ENCODE measurements around the gene RNLS. TPM values are rescaled to one million over a fixed set of nuclear protein-coding genes. Genes with fewer than 3 reads are reported as not detected.
A peak's percentile ranks its signal among the peaks of the same experiment; 100 is the strongest.
"Not testable (repeated sequence)": the region's sequence is repeated elsewhere in the genome, so short reads cannot be mapped to it uniquely, and the experiment has no call there.

The RNLS gene
- total and polyA plus RNA-seq, 4 experiments from 2014 or later = 1.7 to 5.8 (median 2.7) TPM

DNA sequence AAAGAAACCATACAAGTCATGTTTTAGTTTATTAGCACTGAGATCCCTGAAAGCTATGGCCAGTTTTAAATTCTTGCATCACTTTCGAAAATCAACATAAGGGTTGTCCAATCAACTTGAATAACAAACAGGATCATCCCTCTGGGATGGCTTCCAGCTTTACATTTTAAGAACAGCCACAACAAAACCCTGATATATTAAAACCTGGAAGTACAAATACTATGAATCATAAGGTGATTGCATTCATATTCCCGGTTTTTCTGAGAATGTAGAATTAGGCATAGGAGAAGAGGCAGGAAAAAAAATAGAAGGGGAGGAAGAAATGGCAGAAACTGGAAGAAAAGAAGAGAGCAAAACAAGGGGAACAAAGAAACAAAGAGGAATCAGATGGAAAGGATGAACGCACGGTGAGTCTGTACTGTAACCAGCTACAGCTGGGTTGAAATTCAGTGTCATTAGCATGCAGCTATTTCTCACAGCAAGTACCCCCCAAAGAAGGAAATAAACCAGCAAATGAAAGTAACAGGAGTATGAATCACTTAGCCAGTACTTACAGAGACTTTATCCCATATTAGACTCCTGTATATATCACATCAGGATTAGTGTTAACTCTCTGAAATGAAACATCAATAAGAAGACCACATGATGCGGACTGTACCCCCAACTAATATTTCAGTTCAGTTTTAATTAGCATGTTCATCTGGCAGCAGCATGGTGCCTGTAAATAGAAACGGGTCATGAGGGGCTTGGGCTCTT lies 301.3 kb downstream of the RNLS start:
- H3K27ac Mint-ChIP-seq = no peak overlapping the region
- H3K36me3 ChIP-seq (ENCODE audit: insufficient read depth, low read length) = no peaks in the 10 kb centered on the region
- ChIA-PET POLR2A (ENCODE audit: partially characterized antibody) (interaction anchor here (0.8 to 1.5 kb wide), 2 partner anchors 11 to 104 kb away, joined by 3 to 5 read pairs; no protein-coding TSS in a partner anchor), CTCF (ENCODE audit: partially characterized antibody) (no interaction called here)
- H3K4me1 Mint-ChIP-seq = peaks cover 16 to 20% (median 18%) of the 10 kb centered on the region in 4 donors
- H3K27me3 ChIP-seq (ENCODE audit: insufficient read depth, low read length) = no peaks in the 10 kb centered on the region
- no peaks in the 10 kb centered on the region for H3K27me3 Mint-ChIP-seq
- no peak for DNase-seq
- H3K27ac ChIP-seq (ENCODE audit: low read depth, low read length) = no peak overlapping the region
- no peak overlapping the region for H3K4me3 Mint-ChIP-seq
- no peak overlapping the region for H3K4me3 ChIP-seq (ENCODE audit: low read length in 2 of 2)
- no peaks in the 10 kb centered on the region for H3K9me3 Mint-ChIP-seq
- peaks cover 12% of the 10 kb centered on the region for H3K4me1 ChIP-seq (ENCODE audit: insufficient read depth, low read length)
- H3K9me3 ChIP-seq (ENCODE audit: control insufficient read depth in 1 of 2, low read length in 2 of 2) = no peaks in the 10 kb centered on the region
- intact Hi-C loops (cut with micrococcal nuclease) = no loop called here
- H3K36me3 Mint-ChIP-seq = no peaks in the 10 kb centered on the region

GRCh38 chr10:88280518-88280917 lies 302.6 kb downstream of the RNLS start:
- CTCF ChIA-PET (ENCODE audit: partially characterized antibody) = interaction anchor here (0.5 to 1.6 kb wide), 4 partner anchors 94 to 1341 kb away, joined by 3 read pairs; no protein-coding TSS in a partner anchor
- Mint-ChIP-seq H3K36me3 (no peaks in the 10 kb centered on the region), H3K4me3 (no peak overlapping the region), H3K9me3 (no peaks in the 10 kb centered on the region), H3K27ac (no peak overlapping the region), H3K4me1 (peaks cover 16 to 20% (median 18%) of the 10 kb centered on the region in 4 donors), H3K27me3 (no peaks in the 10 kb centered on the region)
- H3K9me3 ChIP-seq (ENCODE audit: control insufficient read depth in 1 of 2, low read length in 2 of 2) = no peaks in the 10 kb centered on the region
- no peaks in the 10 kb centered on the region for H3K36me3 ChIP-seq (ENCODE audit: insufficient read depth, low read length)
- no peak overlapping the region for H3K27ac ChIP-seq (ENCODE audit: low read depth, low read length)
- intact Hi-C loops (cut with micrococcal nuclease) = no loop called here
- DNase-seq = no peak
- H3K27me3 ChIP-seq (ENCODE audit: insufficient read depth, low read length) = no peaks in the 10 kb centered on the region
- H3K4me1 ChIP-seq (ENCODE audit: insufficient read depth, low read length) = peaks cover 12% of the 10 kb centered on the region
- H3K4me3 ChIP-seq (ENCODE audit: low read length in 2 of 2) = no peak overlapping the region
- POLR2A ChIA-PET (ENCODE audit: partially characterized antibody) = no interaction called here

- Mint-ChIP-seq H3K4me1 (peaks cover 16 to 21% (median 19%) of the 10 kb centered on the region in 4 donors), H3K4me3 (no peak overlapping the region), H3K36me3 (no peaks in the 10 kb centered on the region), H3K9me3 (no peaks in the 10 kb centered on the region), H3K27me3 (no peaks in the 10 kb centered on the region), H3K27ac (peak overlapping the region in 1 of 7 donors; percentile 54)
- H3K4me3 ChIP-seq (ENCODE audit: low read length in 2 of 2) = no peak overlapping the region
- H3K27ac ChIP-seq (ENCODE audit: low read depth, low read length) = no peak overlapping the region
- POLR2A ChIA-PET (ENCODE audit: partially characterized antibody) = no interaction called here
- H3K36me3 ChIP-seq (ENCODE audit: insufficient read depth, low read length) = no peaks in the 10 kb centered on the region
- intact Hi-C loops (cut with micrococcal nuclease) = loop anchor here (10.0 kb wide), 1 partner anchor 184 kb away; no protein-coding TSS in a partner anchor
- peaks cover 15% of the 10 kb centered on the region for H3K4me1 ChIP-seq (ENCODE audit: insufficient read depth, low read length)
- DNase-seq = no peak
- CTCF ChIA-PET (ENCODE audit: partially characterized antibody) = interaction anchor here (1.6 kb wide), 1 partner anchor 96 kb away, joined by 3 read pairs; no protein-coding TSS in a partner anchor
- H3K9me3 ChIP-seq (ENCODE audit: control insufficient read depth in 1 of 2, low read length in 2 of 2) = no peaks in the 10 kb centered on the region
- no peaks in the 10 kb centered on the region for H3K27me3 ChIP-seq (ENCODE audit: insufficient read depth, low read length)
These were observed 304.2 kb downstream of the RNLS start for GRCh38 chr10:88278912-88279311.

- H3K9me3 ChIP-seq (ENCODE audit: control insufficient read depth in 1 of 2, low read length in 2 of 2); H3K27me3 Mint-ChIP-seq; H3K9me3 Mint-ChIP-seq; H3K36me3 ChIP-seq (ENCODE audit: insufficient read depth, low read length); DNase-seq; H3K27ac Mint-ChIP-seq; H3K4me3 ChIP-seq (ENCODE audit: low read length in 2 of 2); H3K27ac ChIP-seq (ENCODE audit: low read depth, low read length); H3K36me3 Mint-ChIP-seq; H3K27me3 ChIP-seq (ENCODE audit: insufficient read depth, low read length); POLR2A ChIA-PET (ENCODE audit: partially characterized antibody); CTCF ChIA-PET (ENCODE audit: partially characterized antibody): not testable (repeated sequence)
- H3K4me1 ChIP-seq (ENCODE audit: insufficient read depth, low read length) = peaks cover 35% of the 10 kb centered on the region
- H3K4me1 Mint-ChIP-seq = peaks cover 22 to 32% (median 26%) of the 10 kb centered on the region in 4 donors
- intact Hi-C loops (cut with micrococcal nuclease) = loop anchor here (10.0 kb wide), 1 partner anchor 182 kb away; no protein-coding TSS in a partner anchor
- H3K4me3 Mint-ChIP-seq = peak overlapping the region in 1 of 8 donors; percentile 36
These were observed 306.2 kb downstream of the RNLS start for GRCh38 chr10:88276945-88277344.

DNA sequence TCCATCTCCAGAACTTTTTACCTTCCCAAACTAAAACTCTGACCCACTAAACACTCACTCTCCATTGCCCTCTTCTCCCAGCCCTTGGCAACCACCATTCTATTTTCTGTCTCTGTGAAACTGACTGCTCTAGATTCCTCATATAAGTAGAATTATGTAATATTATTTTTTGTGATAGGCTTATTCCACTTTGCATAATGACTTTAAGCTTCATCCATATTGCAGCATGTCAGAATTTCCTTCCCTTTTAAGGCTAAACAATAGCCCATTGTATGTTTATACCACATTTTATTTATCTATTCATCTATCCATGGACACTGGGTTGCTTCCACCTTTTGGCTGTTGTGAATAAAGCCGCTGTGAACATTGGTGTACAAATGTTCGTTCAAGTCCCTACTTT lies 308.8 kb downstream of the RNLS start:
- Histone ChIP-seq H3K36me3 (ENCODE audit: insufficient read depth, low read length) (no peaks in the 10 kb centered on the region), H3K4me1 (ENCODE audit: insufficient read depth, low read length) (peaks cover 53% of the 10 kb centered on the region), H3K4me3 (ENCODE audit: low read length in 2 of 2) (no peak overlapping the region), H3K9me3 (ENCODE audit: control insufficient read depth in 1 of 2, low read length in 2 of 2) (no peaks in the 10 kb centered on the region), H3K27me3 (ENCODE audit: insufficient read depth, low read length) (no peaks in the 10 kb centered on the region), H3K27ac (ENCODE audit: low read depth, low read length) (no peak overlapping the region)
- intact Hi-C loops (cut with micrococcal nuclease) = loop anchor here (5.0 to 10.0 kb wide), 2 partner anchors 82 to 179 kb away; no protein-coding TSS in a partner anchor
- no peak for DNase-seq
- CTCF ChIA-PET (ENCODE audit: partially characterized antibody) = no interaction called here
- no peaks in the 10 kb centered on the region for H3K27me3 Mint-ChIP-seq
- H3K36me3 Mint-ChIP-seq = no peaks in the 10 kb centered on the region
- H3K4me1 Mint-ChIP-seq = peaks cover 35 to 48% (median 41%) of the 10 kb centered on the region in 4 donors
- no peak overlapping the region for H3K27ac Mint-ChIP-seq
- peak overlapping the region in 1 of 8 donors; percentile 56 for H3K4me3 Mint-ChIP-seq
- H3K9me3 Mint-ChIP-seq = no peaks in the 10 kb centered on the region
- POLR2A ChIA-PET (ENCODE audit: partially characterized antibody) = no interaction called here

GRCh38 chr10:88273567-88273966 lies 309.6 kb downstream of the RNLS start:
- Mint-ChIP-seq H3K36me3 (no peaks in the 10 kb centered on the region), H3K4me1 (peaks cover 29 to 40% (median 35%) of the 10 kb centered on the region in 4 donors)

GRCh38 chr10:88271761-88272543 lies 311.2 kb downstream of the RNLS start:
- no peaks in the 10 kb centered on the region for H3K27me3 ChIP-seq (ENCODE audit: insufficient read depth, low read length)
- H3K9me3 ChIP-seq (ENCODE audit: control insufficient read depth in 1 of 2, low read length in 2 of 2) = no peaks in the 10 kb centered on the region
- intact Hi-C loops (cut with micrococcal nuclease) = loop anchor here (1.0 to 10.0 kb wide), 4 partner anchors 80 to 410 kb away; no protein-coding TSS in a partner anchor
- H3K4me1 ChIP-seq (ENCODE audit: insufficient read depth, low read length) = peaks cover 50% of the 10 kb centered on the region
- Mint-ChIP-seq H3K4me1 (peaks cover 28 to 46% (median 38%) of the 10 kb centered on the region in 4 donors), H3K36me3 (no peaks in the 10 kb centered on the region), H3K4me3 (peak overlapping the region; percentile 76 to 81 (median 78)), H3K9me3 (no peaks in the 10 kb centered on the region), H3K27ac (peak overlapping the region; percentile 87 to 93 (median 92)), H3K27me3 (no peaks in the 10 kb centered on the region)
- peak overlapping the region; percentile 32 for H3K27ac ChIP-seq (ENCODE audit: low read depth, low read length)
- peak overlapping the region; percentile 3 to 6 for H3K4me3 ChIP-seq (ENCODE audit: low read length in 2 of 2)
- POLR2A ChIA-PET (ENCODE audit: partially characterized antibody) = interaction anchor here (1.2 to 2.4 kb wide), 5 partner anchors 11 to 453 kb away, joined by 3 to 10 read pairs (median 5); partner anchors contain the start of genes KLLN and PTEN
- CTCF ChIA-PET (ENCODE audit: partially characterized antibody) = interaction anchor here (1.5 to 4.0 kb wide), 2 partner anchors 117 to 410 kb away, joined by 4 to 25 read pairs; no protein-coding TSS in a partner anchor
- no peaks in the 10 kb centered on the region for H3K36me3 ChIP-seq (ENCODE audit: insufficient read depth, low read length)
- DNase-seq = no peak

More at GRCh38 chr10:88273567-88273966, 309.6 kb downstream of the RNLS start:
- Histone ChIP-seq H3K36me3 (ENCODE audit: insufficient read depth, low read length) (no peaks in the 10 kb centered on the region), H3K4me3 (ENCODE audit: low read length in 2 of 2) (no peak overlapping the region), H3K4me1 (ENCODE audit: insufficient read depth, low read length) (peaks cover 47% of the 10 kb centered on the region), H3K27me3 (ENCODE audit: insufficient read depth, low read length) (no peaks in the 10 kb centered on the region), H3K27ac (ENCODE audit: low read depth, low read length) (no peak overlapping the region), H3K9me3 (ENCODE audit: control insufficient read depth in 1 of 2, low read length in 2 of 2) (no peaks in the 10 kb centered on the region)
- CTCF ChIA-PET (ENCODE audit: partially characterized antibody) = no interaction called here
- Mint-ChIP-seq H3K4me3 (no peak overlapping the region), H3K27ac (no peak overlapping the region), H3K27me3 (no peaks in the 10 kb centered on the region), H3K9me3 (no peaks in the 10 kb centered on the region)
- intact Hi-C loops (cut with micrococcal nuclease) = loop anchor here (5.0 to 10.0 kb wide), 2 partner anchors 81 to 179 kb away; no protein-coding TSS in a partner anchor
- DNase-seq = no peak
- POLR2A ChIA-PET (ENCODE audit: partially characterized antibody) = no interaction called here

Data from CD4-positive, alpha-beta memory T cell (primary cell).